WERI-Rb-1 (cell line): Measurements from ENCODE around the gene LCE1C.

Experiments used
- DNase-seq: peaks from one replicate; pipeline ENCODE4 v3.0.0-alpha.2; 2020
- H3K27ac ChIP-seq: fragments of 250-450 bp; sonication (Bioruptor Pico); 2 replicates; pipeline ENCODE4 v1.5.1; 2020; ENCODE audit warnings: mild to moderate bottlenecking, moderate library complexity
- H3K27me3 ChIP-seq: fragments of 250-450 bp; sonication (Bioruptor Pico); 2 replicates; pipeline ENCODE4 v1.5.1; 2021; ENCODE audit warnings: mild to moderate bottlenecking, low read depth, moderate library complexity; ENCODE audit not compliant: insufficient read depth, severe bottlenecking
- H3K36me3 ChIP-seq: fragments of 250-450 bp; sonication (Bioruptor Pico); 2 replicates; pipeline ENCODE4 v1.5.1; 2020; ENCODE audit warnings: mild to moderate bottlenecking, moderate library complexity
- H3K4me3 ChIP-seq: 2 replicates; pipeline ENCODE4 v1.5.1; 2011; ENCODE audit warnings: low read depth, mild to moderate bottlenecking, control low read depth, low read length
- H3K9me3 ChIP-seq: fragments of 250-450 bp; sonication (Bioruptor Pico); 2 replicates; pipeline ENCODE4 v1.5.1; 2021; ENCODE audit warnings: mild to moderate bottlenecking, moderate library complexity; ENCODE audit not compliant: severe bottlenecking
- TF ChIP-seq, protein P1 (sequence below): IDR thresholded peaks from 2 replicates; pipeline ENCODE4 v1.5.1; 2011; ENCODE audit warnings: low read depth, mild to moderate bottlenecking, control low read depth, inconsistent platforms, low read length

The LCE1C gene

DNA sequence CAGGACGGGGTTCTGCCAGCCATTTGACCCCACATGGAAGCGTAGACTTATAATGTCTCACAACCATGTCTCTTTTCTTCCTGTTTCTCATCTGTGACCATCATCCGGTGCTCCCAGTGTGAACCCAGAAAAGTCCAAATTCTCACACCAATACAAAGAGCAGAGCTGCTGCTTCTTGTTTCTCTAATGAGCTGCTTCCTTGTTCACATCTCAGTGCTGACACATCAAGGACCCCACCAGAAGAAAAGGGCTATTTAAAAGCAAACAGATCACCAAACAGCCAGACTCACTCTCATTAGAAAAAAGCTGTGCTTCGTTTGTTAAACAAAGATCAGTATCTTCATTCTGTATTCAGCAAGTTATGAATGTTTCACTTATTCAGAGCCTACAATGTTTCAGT, 10.8 kb downstream of the LCE1C start:
- DNase-seq, result no peak
- Histone ChIP-seq H3K27me3 (peaks cover 25% of the 10 kb centered on the region), H3K36me3 (no peaks in the 10 kb centered on the region), H3K4me3 (no peak overlapping the region), H3K27ac (no peak overlapping the region), H3K9me3 (peaks cover 2% of the 10 kb centered on the region)
- TF ChIP-seq, protein P1, sequence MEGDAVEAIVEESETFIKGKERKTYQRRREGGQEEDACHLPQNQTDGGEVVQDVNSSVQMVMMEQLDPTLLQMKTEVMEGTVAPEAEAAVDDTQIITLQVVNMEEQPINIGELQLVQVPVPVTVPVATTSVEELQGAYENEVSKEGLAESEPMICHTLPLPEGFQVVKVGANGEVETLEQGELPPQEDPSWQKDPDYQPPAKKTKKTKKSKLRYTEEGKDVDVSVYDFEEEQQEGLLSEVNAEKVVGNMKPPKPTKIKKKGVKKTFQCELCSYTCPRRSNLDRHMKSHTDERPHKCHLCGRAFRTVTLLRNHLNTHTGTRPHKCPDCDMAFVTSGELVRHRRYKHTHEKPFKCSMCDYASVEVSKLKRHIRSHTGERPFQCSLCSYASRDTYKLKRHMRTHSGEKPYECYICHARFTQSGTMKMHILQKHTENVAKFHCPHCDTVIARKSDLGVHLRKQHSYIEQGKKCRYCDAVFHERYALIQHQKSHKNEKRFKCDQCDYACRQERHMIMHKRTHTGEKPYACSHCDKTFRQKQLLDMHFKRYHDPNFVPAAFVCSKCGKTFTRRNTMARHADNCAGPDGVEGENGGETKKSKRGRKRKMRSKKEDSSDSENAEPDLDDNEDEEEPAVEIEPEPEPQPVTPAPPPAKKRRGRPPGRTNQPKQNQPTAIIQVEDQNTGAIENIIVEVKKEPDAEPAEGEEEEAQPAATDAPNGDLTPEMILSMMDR, result no peak

DNA sequence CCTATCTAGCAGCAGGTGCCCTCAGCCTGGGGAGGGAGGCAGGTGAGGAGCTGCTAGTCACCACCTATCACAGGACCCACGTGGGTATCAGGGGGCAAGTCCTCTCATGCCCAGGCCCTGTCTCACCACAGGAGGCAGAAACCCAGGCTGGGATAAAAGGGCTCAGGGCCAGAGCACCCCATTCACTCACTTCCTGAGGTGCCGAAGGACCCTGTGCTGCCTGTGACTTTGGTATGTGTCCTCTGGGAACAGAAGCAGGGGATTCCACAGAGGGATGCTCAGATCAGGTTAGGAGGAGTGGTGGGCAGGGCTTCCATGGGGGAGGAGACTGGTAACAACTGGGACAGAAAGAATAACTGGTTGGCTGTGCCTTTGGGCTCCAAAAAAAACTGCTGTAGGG, 20.4 kb downstream of the LCE1C start, which contains the start of gene LCE1E:
Gene LCE1E (plus strand): TSS at position 181 of the 400 bp plus-strand sequence. CDS start 1,043 bp downstream, outside the sequence.
- Histone ChIP-seq H3K4me3 (no peak within 1 kb of the TSS), H3K27ac (no peak within 1 kb of the TSS), H3K9me3 (no peaks in the 10 kb centered on the region), H3K27me3 (peaks cover 60% of the 10 kb centered on the region), H3K36me3 (no peaks in the 10 kb centered on the region)
- TF ChIP-seq, protein P1, result no peak
- no peak for DNase-seq

DNA sequence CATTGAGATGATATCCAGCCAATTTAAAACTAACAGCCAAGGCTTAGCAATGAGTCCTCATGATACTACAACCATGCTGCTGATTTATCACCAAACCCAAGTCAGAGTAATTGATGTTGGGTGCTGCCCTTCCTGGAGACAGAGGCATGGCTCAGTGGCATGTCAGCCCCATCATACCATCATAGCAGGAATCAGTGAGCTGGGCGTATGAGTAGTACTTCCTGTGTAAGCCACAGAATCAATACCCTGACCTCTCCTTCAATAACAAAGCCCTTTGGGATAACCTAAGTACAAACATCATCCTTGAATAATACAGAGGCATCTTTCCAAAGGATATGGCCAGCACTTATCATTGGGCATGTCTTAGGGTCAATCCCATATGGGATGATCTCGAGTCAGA, 23.4 kb downstream of the LCE1C start:
- DNase-seq, result no peak
- Histone ChIP-seq H3K27me3 (peaks cover 88% of the 10 kb centered on the region), H3K27ac (no peak overlapping the region), H3K4me3 (no peak overlapping the region), H3K9me3 (no peaks in the 10 kb centered on the region), H3K36me3 (no peaks in the 10 kb centered on the region)
- TF ChIP-seq, protein P1, result no peak

DNA sequence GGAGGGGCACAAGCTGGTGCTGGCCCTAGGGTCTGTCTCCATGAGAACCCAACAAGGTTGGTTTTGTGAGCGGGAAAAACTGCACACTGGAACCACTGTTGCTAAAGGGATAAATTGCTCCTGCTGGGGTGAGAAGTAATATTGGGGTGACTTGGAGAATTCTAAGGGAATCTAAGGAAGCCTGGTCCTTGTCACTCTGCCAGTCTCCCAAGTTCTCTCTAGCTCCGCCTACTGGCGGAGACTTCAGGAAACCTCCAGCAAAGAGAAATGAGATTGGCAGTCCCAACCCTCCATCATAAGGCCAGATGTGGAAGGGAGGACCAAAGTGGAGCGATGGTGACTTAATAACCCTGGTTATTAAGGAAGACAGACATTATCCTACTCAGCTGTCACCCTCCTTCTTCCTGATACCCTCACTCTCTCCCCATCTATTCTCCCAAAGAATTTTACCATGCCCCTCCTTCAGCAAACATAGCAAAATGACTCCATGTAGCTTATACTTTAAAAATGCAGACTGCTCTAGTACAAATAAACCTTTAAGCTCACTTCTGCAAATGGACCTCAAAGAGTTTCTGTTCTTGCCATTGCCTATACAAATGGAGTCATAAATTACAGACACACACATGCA, 28.8 kb downstream of the LCE1C start:
- DNase-seq, result peak; percentile 66
- H3K27me3 ChIP-seq, result peaks cover 90% of the 10 kb centered on the region
- H3K36me3 ChIP-seq, result no peaks in the 10 kb centered on the region
- H3K27ac ChIP-seq, result no peak overlapping the region
- no peak overlapping the region for H3K4me3 ChIP-seq
- TF ChIP-seq, protein P1, result peak; percentile 86
- no peaks in the 10 kb centered on the region for H3K9me3 ChIP-seq

DNA sequence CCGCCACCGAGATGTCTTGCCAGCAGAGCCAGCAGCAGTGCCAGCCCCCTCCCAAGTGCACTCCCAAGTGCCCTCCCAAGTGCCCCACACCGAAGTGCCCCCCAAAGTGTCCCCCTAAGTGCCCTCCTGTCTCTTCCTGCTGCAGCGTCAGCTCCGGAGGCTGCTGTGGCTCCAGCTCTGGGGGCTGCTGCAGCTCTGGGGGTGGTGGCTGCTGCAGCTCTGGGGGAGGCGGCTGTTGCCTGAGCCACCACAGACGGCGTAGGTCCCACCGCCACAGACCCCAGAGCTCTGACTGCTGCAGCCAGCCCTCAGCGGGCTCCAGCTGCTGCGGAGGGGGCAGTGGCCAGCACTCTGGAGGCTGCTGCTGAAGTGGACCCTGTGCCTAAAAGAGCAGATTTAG, 30.1 kb downstream of the LCE1C start:
- Histone ChIP-seq H3K27ac (no peak overlapping the region), H3K9me3 (no peaks in the 10 kb centered on the region), H3K4me3 (no peak overlapping the region), H3K36me3 (no peaks in the 10 kb centered on the region), H3K27me3 (peaks cover 80% of the 10 kb centered on the region)
- TF ChIP-seq, protein P1, result no peak
- DNase-seq, result no peak

DNA sequence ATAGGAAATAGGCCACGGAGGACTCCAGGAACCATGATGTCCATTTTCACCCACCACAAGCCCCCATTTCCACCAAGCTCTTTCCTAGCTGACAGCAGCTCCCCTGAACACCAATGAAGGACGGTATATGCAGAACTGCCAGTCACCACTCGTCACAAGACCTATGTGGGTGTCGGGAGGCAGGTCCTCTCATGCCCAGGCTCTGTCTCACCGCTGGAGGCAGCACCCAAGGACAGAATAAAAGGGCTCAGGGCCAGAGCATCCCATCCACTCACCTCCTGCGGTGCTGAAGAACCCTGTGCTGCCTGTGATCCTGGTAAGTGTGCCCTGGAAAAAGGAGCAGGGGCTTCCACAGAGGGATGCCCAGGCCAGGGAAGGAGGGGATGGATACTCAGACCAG, 31.6 kb downstream of the LCE1C start, which contains the start of gene LCE1F:
Gene LCE1F (plus strand): TSS at position 266 of the 400 bp plus-strand sequence. CDS start 1,232 bp downstream, outside the sequence.
- TF ChIP-seq, protein P1, result peak; percentile 60
- Histone ChIP-seq H3K27me3 (peaks cover 79% of the 10 kb centered on the region), H3K27ac (no peak within 1 kb of the TSS), H3K36me3 (no peaks in the 10 kb centered on the region), H3K9me3 (no peaks in the 10 kb centered on the region), H3K4me3 (no peak within 1 kb of the TSS)
- peak; percentile 32 for DNase-seq
